Liver (tissue), 9 donors: Measurements from ENCODE around the gene TBC1D21. TPM values are rescaled to one million over a fixed set of nuclear protein-coding genes. Genes with fewer than 3 reads are reported as not detected.

ENCODE experiments used
- DNase-seq: peaks from one replicate; pipeline ENCODE4 v3.0.0-alpha.2; 2017; ENCODE audit warnings: low spot score
- H3K27ac ChIP-seq, 2 donors: one replicate each; pipeline ENCODE4 v1.7.0; 2013; ENCODE audit warnings: inconsistent platforms in 2 of 2, low read length in 2 of 2, control low read depth in 1 of 2, low read depth in 1 of 2, mild to moderate bottlenecking in 1 of 2
- H3K27me3 ChIP-seq, 4 donors: one replicate each; pipeline versions ENCODE4 v1.6.1 to v1.7.0; 2013; ENCODE audit warnings: low read length in 3 of 4, inconsistent platforms in 1 of 4, mild to moderate bottlenecking in 1 of 4, moderate library complexity in 1 of 4; ENCODE audit not compliant: control insufficient read depth in 4 of 4, insufficient read depth in 4 of 4
- H3K36me3 ChIP-seq, 4 donors: one replicate each; pipeline versions ENCODE4 v1.6.1 to v1.7.0; 2013; ENCODE audit warnings: low read length in 3 of 4, mild to moderate bottlenecking in 3 of 4, low read depth in 1 of 4, moderate library complexity in 1 of 4; ENCODE audit not compliant: control insufficient read depth in 4 of 4, insufficient read depth in 3 of 4
- H3K4me1 ChIP-seq, 4 donors: one replicate each; pipeline versions ENCODE4 v1.6.1 to v1.7.0; 2013; ENCODE audit warnings: low read length in 3 of 4, mild to moderate bottlenecking in 3 of 4, moderate library complexity in 1 of 4; ENCODE audit not compliant: control insufficient read depth in 4 of 4, insufficient read depth in 4 of 4
- H3K4me3 ChIP-seq, 3 donors: one replicate each; pipeline versions ENCODE4 v1.6.1 to v1.7.0; 2013; ENCODE audit warnings: low read length in 3 of 3, control low read depth in 1 of 3, low read depth in 1 of 3, mild to moderate bottlenecking in 1 of 3
- H3K9ac ChIP-seq, 2 donors: one replicate each; pipeline ENCODE4 v1.7.0; 2013; ENCODE audit warnings: low read length in 2 of 2, mild to moderate bottlenecking in 2 of 2, moderate library complexity in 2 of 2, control low read depth in 1 of 2, low read depth in 1 of 2
- H3K9me3 ChIP-seq, 4 donors: one replicate each; pipeline versions ENCODE4 v1.6.1 to v1.7.0; 2013; ENCODE audit warnings: low read length in 3 of 4; ENCODE audit not compliant: control insufficient read depth in 4 of 4
- EGR1 ChIP-seq, 2 donors: IDR thresholded peaks; 2 replicates each; pipeline ENCODE4 v1.6.1; 2016 to 2018; ENCODE audit warnings: antibody characterized with exemption in 2 of 2, low read depth in 2 of 2
- FOXA1 ChIP-seq: IDR thresholded peaks from 2 replicates; pipeline ENCODE4 v1.6.1; 2016; ENCODE audit warnings: antibody characterized with exemption
- FOXA2 ChIP-seq: IDR thresholded peaks from 2 replicates; pipeline ENCODE4 v1.6.1; 2016; ENCODE audit warnings: antibody characterized with exemption
- GABPA ChIP-seq, 2 donors: IDR thresholded peaks in 1 of 2; conservative IDR thresholded peaks in 1 of 2; 2 replicates each; pipeline ENCODE4 v1.6.1; 2016; ENCODE audit warnings: antibody characterized with exemption in 2 of 2, mild to moderate bottlenecking in 1 of 2, moderate library complexity in 1 of 2
- HNF4A ChIP-seq, 2 donors: conservative IDR thresholded peaks; 2 replicates each; pipeline ENCODE4 v1.6.1; 2016; ENCODE audit warnings: antibody characterized with exemption in 2 of 2, mild to moderate bottlenecking in 2 of 2
- HNF4G ChIP-seq: IDR thresholded peaks from 2 replicates; pipeline ENCODE4 v1.6.1; 2016; ENCODE audit warnings: antibody characterized with exemption
- JUND ChIP-seq, 2 donors: IDR thresholded peaks; 2 replicates each; pipeline ENCODE4 v1.6.1; 2016; ENCODE audit warnings: antibody characterized with exemption in 2 of 2
- NR2F2 ChIP-seq: IDR thresholded peaks from 2 replicates; pipeline ENCODE4 v1.6.1; 2016; ENCODE audit warnings: antibody characterized with exemption
- RAD21 ChIP-seq, 2 donors: IDR thresholded peaks; 2 replicates each; pipeline ENCODE4 v1.6.1; 2016; ENCODE audit warnings: antibody characterized with exemption in 2 of 2, mild to moderate bottlenecking in 2 of 2
- RXRA ChIP-seq, 2 donors: IDR thresholded peaks; 2 replicates each; pipeline ENCODE4 v1.6.1; 2017 to 2018; ENCODE audit warnings: antibody characterized with exemption in 2 of 2, mild to moderate bottlenecking in 1 of 2
- SP1 ChIP-seq: IDR thresholded peaks from 2 replicates; pipeline ENCODE4 v1.6.1; 2018; ENCODE audit warnings: antibody characterized with exemption, mild to moderate bottlenecking
- TAF1 ChIP-seq: conservative IDR thresholded peaks from 2 replicates; pipeline ENCODE4 v1.6.1; 2016; ENCODE audit warnings: antibody characterized with exemption, mild to moderate bottlenecking
- ZBTB33 ChIP-seq: IDR thresholded peaks from 2 replicates; pipeline ENCODE4 v1.6.1; 2016; ENCODE audit warnings: antibody characterized with exemption
- WGBS: extraction: QIAGEN DNeasy Blood & Tissue Kit; methylation state at CpG from one replicate; pipeline ENCODE4 v1.1.7; 2013; 5-methylcytosine and 5-hydroxymethylcytosine counted together
- polyA plus RNA-seq, 2 donors: library from polyadenylated mRNA; stranded (reverse) in 1 of 2; unstranded in 1 of 2; fragments of 200-250 nt in 1 of 2; fragments of >200 nt in 1 of 2; fragmentation: Nextera tagmentation in 1 of 2; extraction: Ambion mirVana in 1 of 2; gene quantifications; one replicate each; pipeline versions ENCODE4 v1.2.1 to v1.2.3, GENCODE V29; 2013 to 2015
- total RNA-seq, 2 donors: library from RNA; depleted of rRNA; stranded (reverse); fragments of >200 nt; gene quantifications; one replicate each; pipeline ENCODE4 v1.2.3, GENCODE V29; 2014
- TF ChIP-seq, protein P1 (sequence below): IDR thresholded peaks from 2 replicates; pipeline ENCODE4 v1.6.1; 2016; ENCODE audit warnings: antibody characterized with exemption, mild to moderate bottlenecking
- TF ChIP-seq, protein P2 (sequence below): IDR thresholded peaks from 2 replicates; pipeline ENCODE4 v1.6.1; 2016; ENCODE audit warnings: antibody characterized with exemption
- TF ChIP-seq, protein P3 (sequence below): IDR thresholded peaks from 2 replicates; pipeline ENCODE4 v1.6.1; 2016; ENCODE audit warnings: antibody characterized with exemption
- donor health status: healthy.
- donor health status: healthy.
- donor health status: healthy.
- donor health status: healthy.
- donor health status: healthy.

The TBC1D21 gene
- total and polyA plus RNA-seq, 4 donors = not detected

- TF ChIP-seq FOXA1 (no peak), NR2F2 (peak; percentile 88)
- TF ChIP-seq, protein P1, sequence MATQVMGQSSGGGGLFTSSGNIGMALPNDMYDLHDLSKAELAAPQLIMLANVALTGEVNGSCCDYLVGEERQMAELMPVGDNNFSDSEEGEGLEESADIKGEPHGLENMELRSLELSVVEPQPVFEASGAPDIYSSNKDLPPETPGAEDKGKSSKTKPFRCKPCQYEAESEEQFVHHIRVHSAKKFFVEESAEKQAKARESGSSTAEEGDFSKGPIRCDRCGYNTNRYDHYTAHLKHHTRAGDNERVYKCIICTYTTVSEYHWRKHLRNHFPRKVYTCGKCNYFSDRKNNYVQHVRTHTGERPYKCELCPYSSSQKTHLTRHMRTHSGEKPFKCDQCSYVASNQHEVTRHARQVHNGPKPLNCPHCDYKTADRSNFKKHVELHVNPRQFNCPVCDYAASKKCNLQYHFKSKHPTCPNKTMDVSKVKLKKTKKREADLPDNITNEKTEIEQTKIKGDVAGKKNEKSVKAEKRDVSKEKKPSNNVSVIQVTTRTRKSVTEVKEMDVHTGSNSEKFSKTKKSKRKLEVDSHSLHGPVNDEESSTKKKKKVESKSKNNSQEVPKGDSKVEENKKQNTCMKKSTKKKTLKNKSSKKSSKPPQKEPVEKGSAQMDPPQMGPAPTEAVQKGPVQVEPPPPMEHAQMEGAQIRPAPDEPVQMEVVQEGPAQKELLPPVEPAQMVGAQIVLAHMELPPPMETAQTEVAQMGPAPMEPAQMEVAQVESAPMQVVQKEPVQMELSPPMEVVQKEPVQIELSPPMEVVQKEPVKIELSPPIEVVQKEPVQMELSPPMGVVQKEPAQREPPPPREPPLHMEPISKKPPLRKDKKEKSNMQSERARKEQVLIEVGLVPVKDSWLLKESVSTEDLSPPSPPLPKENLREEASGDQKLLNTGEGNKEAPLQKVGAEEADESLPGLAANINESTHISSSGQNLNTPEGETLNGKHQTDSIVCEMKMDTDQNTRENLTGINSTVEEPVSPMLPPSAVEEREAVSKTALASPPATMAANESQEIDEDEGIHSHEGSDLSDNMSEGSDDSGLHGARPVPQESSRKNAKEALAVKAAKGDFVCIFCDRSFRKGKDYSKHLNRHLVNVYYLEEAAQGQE = no peak
- DNase-seq = no peak
- Histone ChIP-seq H3K36me3 (no peaks in the 10 kb centered on the region), H3K9me3 (no peaks in the 10 kb centered on the region), H3K4me1 (no peaks in the 10 kb centered on the region), H3K4me3 (no peak overlapping the region), H3K27ac (no peak overlapping the region), H3K9ac (no peak overlapping the region), H3K27me3 (no peaks in the 10 kb centered on the region)
- WGBS = 66% methylated on average over 2 of the region's 2 CpGs
Observed at GRCh38 chr15:73867956-73868355, 5.4 kb upstream of the TBC1D21 start.

GRCh38 chr15:73869216-73869995 lies 4.0 kb upstream of the TBC1D21 start:
- no peak overlapping the region for H3K27ac ChIP-seq
- DNase-seq = no peak
- TF ChIP-seq FOXA1 = no peak
- no peak for TF ChIP-seq EGR1 (IDR thresholded peaks at IDR 0.05; ENCODE audit: low read depth in 2 of 2)
- TF ChIP-seq, protein P2, sequence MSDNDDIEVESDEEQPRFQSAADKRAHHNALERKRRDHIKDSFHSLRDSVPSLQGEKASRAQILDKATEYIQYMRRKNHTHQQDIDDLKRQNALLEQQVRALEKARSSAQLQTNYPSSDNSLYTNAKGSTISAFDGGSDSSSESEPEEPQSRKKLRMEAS = no peak
- no peak for TF ChIP-seq JUND (IDR thresholded peaks at IDR 0.05)
- no peak for TF ChIP-seq TAF1
- TF ChIP-seq GABPA (IDR thresholded peaks at IDR 0.05 in 1 of 2, conservative IDR thresholded peaks at IDR 0.05 in 1 of 2) = no peak
- TF ChIP-seq, protein P1 = no peak
- no peak for TF ChIP-seq RAD21 (IDR thresholded peaks at IDR 0.05)
- TF ChIP-seq ZBTB33 = no peak
- no peak for TF ChIP-seq HNF4A (conservative IDR thresholded peaks at IDR 0.05)
- no peak for TF ChIP-seq RXRA (IDR thresholded peaks at IDR 0.05)
- TF ChIP-seq, protein P3, sequence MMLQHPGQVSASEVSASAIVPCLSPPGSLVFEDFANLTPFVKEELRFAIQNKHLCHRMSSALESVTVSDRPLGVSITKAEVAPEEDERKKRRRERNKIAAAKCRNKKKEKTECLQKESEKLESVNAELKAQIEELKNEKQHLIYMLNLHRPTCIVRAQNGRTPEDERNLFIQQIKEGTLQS = no peak
- TF ChIP-seq HNF4G = no peak
- no peak for TF ChIP-seq FOXA2
- no peak for TF ChIP-seq SP1
- H3K9ac ChIP-seq = no peak overlapping the region
- no peaks in the 10 kb centered on the region for H3K4me1 ChIP-seq
- 68% methylated on average over 6 of the region's 6 CpGs for WGBS
- no peaks in the 10 kb centered on the region for H3K27me3 ChIP-seq
- H3K4me3 ChIP-seq = no peak overlapping the region
- no peaks in the 10 kb centered on the region for H3K36me3 ChIP-seq
- no peaks in the 10 kb centered on the region for H3K9me3 ChIP-seq
